ENCODE data around the gene KRT74. TPM values are rescaled to one million over a fixed set of nuclear protein-coding genes. Genes with fewer than 3 reads are reported as not detected.

Gene KRT74
- total and polyA plus RNA-seq, 2 donors: not detected

GRCh38 chr12:52608826-52609630 is 35.4 kb upstream of the KRT74 start:
- DNase-seq (ENCODE audit: extremely low spot score): no peak

GRCh38 chr12:52608161-52608560 is 34.5 kb upstream of the KRT74 start:
- H3K4me1 ChIP-seq (ENCODE audit: insufficient read depth): no peaks in the 10 kb centered on the region
- no peak for DNase-seq (ENCODE audit: extremely low spot score)
- H3K4me3 ChIP-seq (ENCODE audit: low read depth, low read length): no peak overlapping the region
- WGBS: 81% methylated on average over 6 of the region's 6 CpGs
- H3K36me3 ChIP-seq (ENCODE audit: insufficient read depth): no peaks in the 10 kb centered on the region
- H3K27ac ChIP-seq (ENCODE audit: low read depth): no peak overlapping the region

More at GRCh38 chr12:52608826-52609630, 35.4 kb upstream of the KRT74 start:
- WGBS: 82% methylated on average over 8 of the region's 8 CpGs
- Histone ChIP-seq H3K4me3 (ENCODE audit: low read depth, low read length) (no peak overlapping the region), H3K27ac (ENCODE audit: low read depth) (no peak overlapping the region), H3K36me3 (ENCODE audit: insufficient read depth) (no peaks in the 10 kb centered on the region), H3K4me1 (ENCODE audit: insufficient read depth) (no peaks in the 10 kb centered on the region)

GRCh38 chr12:52607314-52607713 is 33.7 kb upstream of the KRT74 start:
- no peak overlapping the region for H3K4me3 ChIP-seq (ENCODE audit: low read depth, low read length)
- no peaks in the 10 kb centered on the region for H3K36me3 ChIP-seq (ENCODE audit: insufficient read depth)
- no peak for DNase-seq (ENCODE audit: extremely low spot score)
- H3K4me1 ChIP-seq (ENCODE audit: insufficient read depth): no peaks in the 10 kb centered on the region
- H3K27ac ChIP-seq (ENCODE audit: low read depth): no peak overlapping the region
- WGBS: 64% methylated on average over 1 of the region's 1 CpG

- Histone ChIP-seq H3K27ac (ENCODE audit: low read depth) (no peak overlapping the region), H3K4me1 (ENCODE audit: insufficient read depth) (no peaks in the 10 kb centered on the region), H3K4me3 (ENCODE audit: low read depth, low read length) (no peak overlapping the region), H3K36me3 (ENCODE audit: insufficient read depth) (no peaks in the 10 kb centered on the region)
- no peak for DNase-seq (ENCODE audit: extremely low spot score)
- WGBS: 75% methylated on average over 7 of the region's 7 CpGs
These were observed 33.1 kb upstream of the KRT74 start for GRCh38 chr12:52606581-52607218.

- 81% methylated on average over 3 of the region's 3 CpGs for WGBS
- H3K36me3 ChIP-seq (ENCODE audit: insufficient read depth): no peaks in the 10 kb centered on the region
- no peaks in the 10 kb centered on the region for H3K4me1 ChIP-seq (ENCODE audit: insufficient read depth)
- H3K4me3 ChIP-seq (ENCODE audit: low read depth, low read length): no peak overlapping the region
- no peak overlapping the region for H3K27ac ChIP-seq (ENCODE audit: low read depth)
- no peak for DNase-seq (ENCODE audit: extremely low spot score)
These were observed 32.5 kb upstream of the KRT74 start for GRCh38 chr12:52606096-52606495.

GRCh38 chr12:52605542-52605941 is 31.9 kb upstream of the KRT74 start:
- Histone ChIP-seq H3K36me3 (ENCODE audit: insufficient read depth) (no peaks in the 10 kb centered on the region), H3K4me3 (ENCODE audit: low read depth, low read length) (no peak overlapping the region), H3K4me1 (ENCODE audit: insufficient read depth) (no peaks in the 10 kb centered on the region), H3K27ac (ENCODE audit: low read depth) (no peak overlapping the region)
- WGBS: 82% methylated on average over 1 of the region's 1 CpG
- DNase-seq (ENCODE audit: extremely low spot score): no peak

GRCh38 chr12:52604859-52605258 is 31.2 kb upstream of the KRT74 start:
- H3K4me3 ChIP-seq (ENCODE audit: low read depth, low read length): no peak overlapping the region
- no peak for DNase-seq (ENCODE audit: extremely low spot score)

GRCh38 chr12:52603314-52603713 is 29.7 kb upstream of the KRT74 start:
- H3K4me1 ChIP-seq (ENCODE audit: insufficient read depth): no peaks in the 10 kb centered on the region
- H3K36me3 ChIP-seq (ENCODE audit: insufficient read depth): no peaks in the 10 kb centered on the region
- 91% methylated on average over 2 of the region's 2 CpGs for WGBS
- no peak overlapping the region for H3K4me3 ChIP-seq (ENCODE audit: low read depth, low read length)
- no peak for DNase-seq (ENCODE audit: extremely low spot score)
- no peak overlapping the region for H3K27ac ChIP-seq (ENCODE audit: low read depth)

More at GRCh38 chr12:52604859-52605258, 31.2 kb upstream of the KRT74 start:
- no peaks in the 10 kb centered on the region for H3K36me3 ChIP-seq (ENCODE audit: insufficient read depth)
- H3K27ac ChIP-seq (ENCODE audit: low read depth): no peak overlapping the region
- H3K4me1 ChIP-seq (ENCODE audit: insufficient read depth): no peaks in the 10 kb centered on the region

- no peaks in the 10 kb centered on the region for H3K36me3 ChIP-seq (ENCODE audit: insufficient read depth)
- H3K27ac ChIP-seq (ENCODE audit: low read depth): no peak overlapping the region
- DNase-seq (ENCODE audit: extremely low spot score): no peak
- no peak overlapping the region for H3K4me3 ChIP-seq (ENCODE audit: low read depth, low read length)
- WGBS: 82% methylated on average over 5 of the region's 5 CpGs
- H3K4me1 ChIP-seq (ENCODE audit: insufficient read depth): no peaks in the 10 kb centered on the region
These were observed 28.9 kb upstream of the KRT74 start for GRCh38 chr12:52602552-52602951.

GRCh38 chr12:52601671-52602070 is 28.0 kb upstream of the KRT74 start:
- no peak for DNase-seq (ENCODE audit: extremely low spot score)
- WGBS: 57% methylated on average over 4 of the region's 4 CpGs
- no peaks in the 10 kb centered on the region for H3K4me1 ChIP-seq (ENCODE audit: insufficient read depth)
- no peak overlapping the region for H3K4me3 ChIP-seq (ENCODE audit: low read depth, low read length)
- H3K36me3 ChIP-seq (ENCODE audit: insufficient read depth): no peaks in the 10 kb centered on the region
- H3K27ac ChIP-seq (ENCODE audit: low read depth): no peak overlapping the region

GRCh38 chr12:52600941-52601481 is 27.4 kb upstream of the KRT74 start, which contains the start of gene KRT72:
Gene KRT72, minus strand, starts transcription at chr12:52601463. Its CDS starts 11 bp downstream, at chr12:52601452.
- no peaks in the 10 kb centered on the region for H3K36me3 ChIP-seq (ENCODE audit: insufficient read depth)
- no peaks in the 10 kb centered on the region for H3K4me1 ChIP-seq (ENCODE audit: insufficient read depth)
- H3K27ac ChIP-seq (ENCODE audit: low read depth): no peak within 1 kb of the TSS
- no peak for DNase-seq (ENCODE audit: extremely low spot score)
- H3K4me3 ChIP-seq (ENCODE audit: low read depth, low read length): no peak within 1 kb of the TSS
- 26% methylated on average over 48 of the region's 48 CpGs for WGBS

- Histone ChIP-seq H3K36me3 (ENCODE audit: insufficient read depth) (no peaks in the 10 kb centered on the region), H3K27ac (ENCODE audit: low read depth) (no peak overlapping the region), H3K4me3 (ENCODE audit: low read depth, low read length) (no peak overlapping the region), H3K4me1 (ENCODE audit: insufficient read depth) (no peaks in the 10 kb centered on the region)
- 87% methylated on average over 12 of the region's 12 CpGs for WGBS
- no peak for DNase-seq (ENCODE audit: extremely low spot score)
These were observed 26.8 kb upstream of the KRT74 start for GRCh38 chr12:52600475-52600874.

GRCh38 chr12:52600071-52600470 is 26.4 kb upstream of the KRT74 start:
- no peaks in the 10 kb centered on the region for H3K36me3 ChIP-seq (ENCODE audit: insufficient read depth)
- no peaks in the 10 kb centered on the region for H3K4me1 ChIP-seq (ENCODE audit: insufficient read depth)
- no peak for DNase-seq (ENCODE audit: extremely low spot score)
- H3K27ac ChIP-seq (ENCODE audit: low read depth): no peak overlapping the region
- WGBS: 72% methylated on average over 2 of the region's 2 CpGs
- no peak overlapping the region for H3K4me3 ChIP-seq (ENCODE audit: low read depth, low read length)

GRCh38 chr12:52598966-52599365 is 25.3 kb upstream of the KRT74 start:
- WGBS: 93% methylated on average over 5 of the region's 5 CpGs
- Histone ChIP-seq H3K36me3 (ENCODE audit: insufficient read depth) (no peaks in the 10 kb centered on the region), H3K4me1 (ENCODE audit: insufficient read depth) (no peaks in the 10 kb centered on the region), H3K4me3 (ENCODE audit: low read depth, low read length) (no peak overlapping the region), H3K27ac (ENCODE audit: low read depth) (no peak overlapping the region)
- no peak for DNase-seq (ENCODE audit: extremely low spot score)
